A549 (cell line): ENCODE results near the gene ZNF283.

Experiments used
- CTCF ChIP-seq: fragments of >200 bp; sonication (Bioruptor Twin); formaldehyde crosslinking; IDR thresholded peaks from 3 replicates; pipeline ENCODE4 v1.5.1; 2016
- EHMT2 ChIP-seq: fragments of 200-600 bp; sonication (generic); IDR thresholded peaks from 2 replicates; pipeline ENCODE4 v1.6.1; 2016; ENCODE audit warnings: antibody characterized with exemption, low read depth, mild to moderate bottlenecking, moderate library complexity
- MAFK ChIP-seq: fragments of 450-650 bp; IDR thresholded peaks from 2 replicates; pipeline ENCODE4 v1.6.1; 2014; ENCODE audit not compliant: partially characterized antibody
- POLR2A ChIP-seq: IDR thresholded peaks from 2 replicates; pipeline ENCODE4 v1.6.1; 2012; ENCODE audit warnings: mild to moderate bottlenecking, low read length
- RAD21 ChIP-seq, 2 experiments: fragments of >200 bp in 1 of 2; sonication (Bioruptor Twin) in 1 of 2; formaldehyde crosslinking in 1 of 2; IDR thresholded peaks in 1 of 2; conservative IDR thresholded peaks in 1 of 2; 2 replicates in 1 of 2; 3 replicates in 1 of 2; pipeline ENCODE4 v1.6.1; 2012 to 2018; ENCODE audit warnings: inconsistent platforms in 1 of 2
- ZNF302 ChIP-seq: fragments of 250-450 bp; sonication (Bioruptor Pico); IDR thresholded peaks from 2 replicates; pipeline ENCODE4 v1.9.0; 2021; ENCODE audit warnings: inconsistent platforms, mild to moderate bottlenecking, moderate library complexity

GRCh38 chr19:43820098-43820883 is 6.8 kb upstream of the ZNF283 start:
- no peak for TF ChIP-seq RAD21 (conservative IDR thresholded peaks at IDR 0.05 in 1 of 2, IDR thresholded peaks at IDR 0.05 in 1 of 2)
- TF ChIP-seq POLR2A: no peak
- TF ChIP-seq CTCF: no peak
- no peak for TF ChIP-seq ZNF302 (CRISPR knock-in tag)
- TF ChIP-seq MAFK: no peak
- TF ChIP-seq EHMT2: no peak
